GM19324 (cell line): Measurements from ENCODE around the gene PAK5.

Source experiments
- ATAC-seq: cut with Tn5 transposase; IDR thresholded peaks from one replicate; pipeline ENCODE4 v1.9.1; 2021; ENCODE audit warnings: mild to moderate bottlenecking, moderate library complexity; ENCODE audit not compliant: unreplicated experiment, low FRiP score

The PAK5 gene

GRCh38 chr20:9794831-9795230 is 44.0 kb downstream of the PAK5 start:
- ATAC-seq: no peak

- ATAC-seq: no peak
Observed at GRCh38 chr20:9792674-9793073, 46.2 kb downstream of the PAK5 start.

- ATAC-seq: no peak
Observed at GRCh38 chr20:9789131-9789530, 49.7 kb downstream of the PAK5 start.

- ATAC-seq: no peak
Observed at GRCh38 chr20:9775176-9775575, 63.7 kb downstream of the PAK5 start.

- no peak for ATAC-seq
Observed at GRCh38 chr20:9769954-9770353, 68.9 kb downstream of the PAK5 start.

GRCh38 chr20:9761476-9761875 is 77.4 kb downstream of the PAK5 start:
- ATAC-seq: no peak

- no peak for ATAC-seq
Observed at GRCh38 chr20:9759392-9759791, 79.5 kb downstream of the PAK5 start.

GRCh38 chr20:9758752-9759151 is 80.1 kb downstream of the PAK5 start:
- no peak for ATAC-seq

GRCh38 chr20:9756660-9757059 is 82.2 kb downstream of the PAK5 start:
- no peak for ATAC-seq

- no peak for ATAC-seq
Observed at GRCh38 chr20:9755301-9755700, 83.6 kb downstream of the PAK5 start.

GRCh38 chr20:9744551-9744950 is 94.3 kb downstream of the PAK5 start:
- ATAC-seq: no peak

- no peak for ATAC-seq
Observed at GRCh38 chr20:9743871-9744270, 95.0 kb downstream of the PAK5 start.

GRCh38 chr20:9742821-9743220 is 96.1 kb downstream of the PAK5 start:
- ATAC-seq: no peak

- ATAC-seq: no peak
Observed at GRCh38 chr20:9741996-9742395, 96.9 kb downstream of the PAK5 start.

- ATAC-seq: no peak
Observed at GRCh38 chr20:9740486-9740885, 98.4 kb downstream of the PAK5 start.

- ATAC-seq: no peak
Observed at GRCh38 chr20:9739991-9740390, 98.9 kb downstream of the PAK5 start.

GRCh38 chr20:9736373-9736772 is 102.5 kb downstream of the PAK5 start:
- no peak for ATAC-seq

GRCh38 chr20:9723501-9724202 is 115.2 kb downstream of the PAK5 start:
- no peak for ATAC-seq

- no peak for ATAC-seq
Observed at GRCh38 chr20:9711872-9712271, 127.0 kb downstream of the PAK5 start.

GRCh38 chr20:9710685-9711084 is 128.2 kb downstream of the PAK5 start:
- no peak for ATAC-seq

GRCh38 chr20:9705722-9706476 is 133.0 kb downstream of the PAK5 start:
- ATAC-seq: no peak

GRCh38 chr20:9699181-9699580 is 139.7 kb downstream of the PAK5 start:
- ATAC-seq: no peak
